Right atrium auricular region (tissue), 2 donors: Measurements from ENCODE around the gene GEMIN2. TPM values are rescaled to one million over a fixed set of nuclear protein-coding genes. Genes with fewer than 3 reads are reported as not detected.
"Not testable (repeated sequence)": the region's sequence is repeated elsewhere in the genome, so short reads cannot be mapped to it uniquely, and the experiment has no call there.

Experiments used
- DNase-seq: peaks from one replicate; pipeline ENCODE4 v3.0.0-alpha.2; 2019; ENCODE audit warnings: low spot score
- H3K27ac ChIP-seq, 2 donors: fragments of 200-600 bp; sonication (generic); 1 replicate in 1 of 2; 2 replicates in 1 of 2; pipeline ENCODE4 v1.5.1; 2016 to 2019
- H3K27me3 ChIP-seq, 2 donors: fragments of 200-600 bp; sonication (generic); one replicate each; pipeline versions ENCODE4 v1.5.1 to v1.6.0; 2017 to 2019
- H3K36me3 ChIP-seq: fragments of 200-600 bp; sonication (generic); one replicate; pipeline ENCODE4 v1.5.1; 2016
- H3K4me1 ChIP-seq, 2 donors: fragments of 200-600 bp; sonication (generic); one replicate each; pipeline versions ENCODE4 v1.5.1 to v1.6.0; 2017 to 2019
- H3K4me3 ChIP-seq, 2 donors: fragments of 200-600 bp; sonication (generic); 1 replicate in 1 of 2; 2 replicates in 1 of 2; pipeline ENCODE4 v1.5.1; 2017 to 2019; ENCODE audit warnings: mild to moderate bottlenecking in 1 of 2, moderate library complexity in 1 of 2
- H3K9me3 ChIP-seq, 2 donors: fragments of 200-600 bp; sonication (generic); one replicate each; pipeline ENCODE4 v1.5.1; 2019
- CTCF ChIP-seq, 2 donors: fragments of 200-600 bp; sonication (generic); IDR thresholded peaks; one replicate each; pipeline ENCODE4 v1.5.1; 2019; ENCODE audit warnings: antibody characterized with exemption in 2 of 2
- total RNA-seq, 2 donors: library from RNA; depleted of rRNA; stranded (reverse); fragments of >200 nt; gene quantifications; one replicate each; pipeline ENCODE4 v1.1.0, GENCODE V29; 2016

GEMIN2 gene
- total RNA-seq, 2 donors from 2014 or later = 5.2 to 12.2 TPM

GRCh38 chr14:39108791-39109190, 5.3 kb upstream of the GEMIN2 start:
- H3K27ac ChIP-seq = no peak overlapping the region
- no peaks in the 10 kb centered on the region for H3K36me3 ChIP-seq
- no peak for DNase-seq
- no peak overlapping the region for H3K4me3 ChIP-seq
- no peaks in the 10 kb centered on the region for H3K27me3 ChIP-seq
- no peaks in the 10 kb centered on the region for H3K9me3 ChIP-seq
- TF ChIP-seq CTCF (IDR thresholded peaks at IDR 0.05) = no peak
- peaks cover 0 to 16% of the 10 kb centered on the region in 2 donors for H3K4me1 ChIP-seq

- Histone ChIP-seq H3K9me3 (no peaks in the 10 kb centered on the region), H3K4me3 (no peak overlapping the region), H3K27me3 (no peaks in the 10 kb centered on the region), H3K27ac (no peak overlapping the region), H3K4me1 (peaks cover 0 to 11% of the 10 kb centered on the region in 2 donors), H3K36me3 (no peaks in the 10 kb centered on the region)
- DNase-seq = no peak
- TF ChIP-seq CTCF (IDR thresholded peaks at IDR 0.05) = no peak
Observed at GRCh38 chr14:39109893-39110715, 4.0 kb upstream of the GEMIN2 start.

- peak overlapping the region; percentile 76 to 98 for H3K4me3 ChIP-seq
- H3K36me3 ChIP-seq = peaks cover 18% of the 10 kb centered on the region
- no peak for TF ChIP-seq CTCF (IDR thresholded peaks at IDR 0.05)
- peak overlapping the region; percentile 83 to 84 for H3K27ac ChIP-seq
- no peaks in the 10 kb centered on the region for H3K9me3 ChIP-seq
- no peak for DNase-seq
- peaks cover 0 to 12% of the 10 kb centered on the region in 2 donors for H3K4me1 ChIP-seq
- H3K27me3 ChIP-seq = no peaks in the 10 kb centered on the region
Observed at GRCh38 chr14:39113685-39114072, 444 bp upstream of the GEMIN2 start.

- no peak for DNase-seq
- H3K27me3 ChIP-seq = no peaks in the 10 kb centered on the region
- peaks cover 46% of the 10 kb centered on the region for H3K36me3 ChIP-seq
- H3K9me3 ChIP-seq = no peaks in the 10 kb centered on the region
- H3K27ac ChIP-seq = no peak overlapping the region
- no peak for TF ChIP-seq CTCF (IDR thresholded peaks at IDR 0.05)
- no peaks in the 10 kb centered on the region for H3K4me1 ChIP-seq
- H3K4me3 ChIP-seq = no peak overlapping the region
Observed at GRCh38 chr14:39122330-39123138, 8.4 kb downstream of the GEMIN2 start.

- not testable (repeated sequence) for H3K27me3 ChIP-seq, H3K9me3 ChIP-seq, H3K4me3 ChIP-seq, H3K27ac ChIP-seq, DNase-seq, H3K4me1 ChIP-seq
- H3K36me3 ChIP-seq = peaks cover 41% of the 10 kb centered on the region
Observed at GRCh38 chr14:39137835-39138234, 23.7 kb downstream of the GEMIN2 start.

- DNase-seq = no peak
- Histone ChIP-seq H3K9me3 (no peaks in the 10 kb centered on the region), H3K4me1 (no peaks in the 10 kb centered on the region), H3K4me3 (no peak overlapping the region), H3K36me3 (peaks cover 36% of the 10 kb centered on the region), H3K27me3 (no peaks in the 10 kb centered on the region), H3K27ac (no peak overlapping the region)
- no peak for TF ChIP-seq CTCF (IDR thresholded peaks at IDR 0.05)
Observed at GRCh38 chr14:39138440-39138839, 24.3 kb downstream of the GEMIN2 start.
